ENCODE results near the gene DUSP23.

DNA sequence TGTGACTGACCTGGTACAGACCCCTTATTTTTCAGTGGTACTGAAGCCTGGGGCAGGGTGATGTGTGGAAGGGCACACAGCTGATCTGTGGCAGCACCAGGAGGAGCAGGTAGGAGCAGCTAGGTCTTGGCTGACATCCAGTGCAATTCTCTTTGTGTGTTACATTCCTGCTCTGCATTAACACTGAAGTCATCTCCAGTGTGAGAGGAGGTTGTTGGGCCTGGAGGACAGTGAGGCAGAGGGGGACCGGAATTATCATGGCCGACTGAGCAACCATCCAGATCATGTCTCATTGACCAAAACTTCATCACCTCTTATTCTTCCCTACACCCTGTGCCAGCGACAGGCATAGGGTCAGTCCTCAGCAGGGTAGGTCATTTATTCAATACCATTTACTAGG is 47.4 kb downstream of the DUSP23 start:
- TF ChIP-seq CTCF (IDR thresholded peaks at IDR 0.05; ENCODE audit: low read depth, low read length): no peak
- TF ChIP-seq EZH2phosphoT487 (IDR thresholded peaks at IDR 0.05; ENCODE audit: low read depth): no peak

Measured in OCI-LY3 (cell line).